ENCODE results near the gene ABCA1.
"Not testable (repeated sequence)": the region's sequence is repeated elsewhere in the genome, so short reads cannot be mapped to it uniquely, and the experiment has no call there.

ABCA1 gene

GRCh38 chr9:104906441-104907277 lies 21.3 kb downstream of the ABCA1 start:
- peak; percentile 86 for DNase-seq (ENCODE audit: low read depth)

- no peak for DNase-seq (ENCODE audit: low read depth)
These were observed 22.0 kb downstream of the ABCA1 start for GRCh38 chr9:104905931-104906330.

DNA sequence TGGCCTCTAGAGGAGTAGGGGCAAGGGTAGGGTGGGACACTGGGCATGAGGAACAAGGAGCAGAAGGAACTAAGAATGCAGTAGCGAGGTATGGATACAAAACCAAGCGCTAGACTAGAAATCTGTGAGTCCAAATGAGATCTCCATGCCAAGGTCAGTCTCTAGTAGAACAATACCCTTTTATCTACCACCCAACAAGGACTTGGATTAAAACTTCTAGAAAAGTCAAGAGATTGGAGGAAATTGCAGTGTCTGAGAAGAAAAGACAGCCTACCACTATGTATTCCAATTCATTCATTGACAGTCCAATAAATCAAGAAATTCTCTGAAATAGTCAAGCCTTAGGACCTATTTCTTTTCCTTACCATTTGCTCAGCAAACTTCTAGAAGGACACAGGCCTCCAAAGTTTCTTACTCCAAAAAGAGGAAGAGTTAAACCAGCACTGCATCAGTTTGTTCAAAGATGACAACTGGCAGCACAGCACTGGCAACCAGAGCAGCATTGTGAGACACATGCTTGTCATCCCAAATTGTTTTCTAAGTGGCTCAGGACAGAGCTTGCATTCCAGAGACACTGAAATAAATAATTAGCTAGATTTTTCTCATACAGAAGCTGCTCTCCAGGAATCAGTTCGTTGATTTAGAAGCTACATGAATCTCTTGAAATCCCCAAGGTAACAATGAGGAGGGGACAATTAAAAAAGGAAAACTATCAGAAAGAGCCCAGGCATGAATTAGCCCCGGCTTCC lies 22.6 kb downstream of the ABCA1 start:
- no peak for DNase-seq (ENCODE audit: low read depth)

DNA sequence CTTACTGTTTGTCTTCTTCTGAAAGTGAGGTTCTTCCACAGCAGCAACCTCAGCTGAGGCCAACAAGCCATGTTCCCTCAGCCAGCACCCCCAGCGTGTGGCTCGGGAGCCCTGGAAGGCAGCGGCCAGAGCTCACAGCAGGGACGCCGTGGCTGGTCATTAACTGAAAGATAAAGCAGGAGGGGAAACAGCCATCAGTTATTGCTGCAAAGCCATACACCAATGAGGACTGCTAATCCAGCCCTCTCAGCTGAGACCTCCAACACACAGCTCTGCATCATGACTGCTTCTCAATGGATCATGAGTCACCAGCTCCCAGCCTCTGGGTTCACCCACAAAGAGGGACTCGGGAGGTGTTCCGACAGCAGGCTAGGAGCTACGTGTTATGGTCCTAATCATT lies 24.3 kb downstream of the ABCA1 start:
- peak; percentile 78 for DNase-seq (ENCODE audit: low read depth)

GRCh38 chr9:104900871-104901270 lies 27.1 kb downstream of the ABCA1 start:
- no peak for DNase-seq (ENCODE audit: low read depth)

DNA sequence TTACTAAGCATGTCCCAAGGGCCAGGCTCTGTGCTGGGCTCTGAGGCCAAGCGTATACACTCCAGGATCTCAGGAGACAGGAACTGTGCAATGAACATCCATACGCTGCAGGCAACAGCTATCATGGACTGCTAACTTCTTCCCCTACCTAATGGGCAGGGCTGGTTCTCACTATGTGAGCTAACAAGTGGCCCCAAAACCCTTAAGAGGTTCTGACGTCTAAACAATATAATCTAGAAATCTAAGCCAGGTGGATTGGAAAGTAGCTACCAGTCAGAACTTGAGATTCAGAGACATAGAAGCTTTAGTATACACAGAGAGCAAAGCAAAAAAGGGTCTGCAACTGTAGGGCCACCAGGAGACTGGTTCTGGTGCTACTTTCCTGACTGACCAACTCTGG lies 27.6 kb downstream of the ABCA1 start:
- no peak for DNase-seq (ENCODE audit: low read depth)

DNA sequence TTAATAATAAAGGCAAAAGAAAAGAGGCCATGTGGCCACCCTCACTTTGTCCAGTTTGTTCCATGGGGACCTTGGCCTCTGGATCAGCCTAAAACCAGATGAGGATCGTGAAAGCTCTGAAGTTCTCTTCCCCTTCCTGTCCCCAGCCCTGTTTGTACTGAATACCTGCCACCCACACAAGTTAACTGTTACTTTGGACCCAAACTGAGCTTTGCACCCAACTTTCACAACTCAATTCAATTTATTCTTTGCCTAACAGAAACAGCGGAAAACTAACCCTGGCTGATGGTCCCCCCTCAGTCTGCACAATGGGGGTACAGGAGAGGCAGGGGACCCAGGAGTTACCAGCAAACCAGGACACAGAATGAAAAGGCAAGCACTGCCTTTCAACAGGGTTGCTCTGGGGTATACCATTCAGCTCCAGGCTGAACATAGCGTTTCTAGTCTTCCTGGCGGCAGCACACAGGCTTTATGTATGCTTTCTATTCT lies 28.2 kb downstream of the ABCA1 start:
- no peak for DNase-seq (ENCODE audit: low read depth)

DNA sequence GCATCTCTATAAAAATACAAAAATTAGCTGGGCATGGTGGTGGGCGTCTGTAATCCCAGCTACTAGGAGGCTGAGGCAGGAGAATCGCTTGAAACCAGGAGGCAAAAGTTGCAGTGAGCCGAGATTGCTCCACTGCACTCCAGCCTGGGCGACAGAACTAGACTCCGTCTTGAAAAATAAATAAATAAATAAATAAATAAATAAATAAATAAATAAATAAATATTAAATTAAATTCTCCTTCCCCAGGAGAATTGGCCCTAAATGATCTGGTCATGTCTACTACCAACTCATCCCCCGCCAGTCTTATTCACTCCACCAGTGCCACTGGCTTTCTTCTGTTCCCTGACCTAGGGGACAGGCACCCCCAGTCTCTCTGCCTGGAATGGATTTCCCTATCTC lies 29.6 kb downstream of the ABCA1 start:
- DNase-seq (ENCODE audit: low read depth) = not testable (repeated sequence)

- peak; percentile 32 for DNase-seq (ENCODE audit: low read depth)
These were observed 31.8 kb downstream of the ABCA1 start for GRCh38 chr9:104896131-104896530.

DNA sequence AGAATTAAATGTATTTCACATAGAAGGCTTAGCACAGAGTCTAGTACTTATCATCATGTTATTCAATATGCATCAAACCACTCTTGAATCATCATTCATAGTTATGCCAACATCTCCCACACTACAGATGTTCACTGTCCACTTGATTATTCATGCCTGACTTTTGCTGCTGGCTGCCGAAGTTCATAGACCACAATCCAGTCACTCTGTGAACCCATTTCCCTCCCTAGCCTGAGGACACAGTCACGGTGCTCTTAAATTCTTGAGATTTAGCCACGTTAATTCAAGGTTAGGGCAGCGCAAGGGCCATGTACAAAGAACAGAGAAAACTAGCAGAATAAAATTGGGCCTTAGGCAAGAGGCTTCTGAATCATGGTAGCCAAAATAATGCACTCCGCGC lies 32.4 kb downstream of the ABCA1 start:
- DNase-seq (ENCODE audit: low read depth) = peak; percentile 98

DNA sequence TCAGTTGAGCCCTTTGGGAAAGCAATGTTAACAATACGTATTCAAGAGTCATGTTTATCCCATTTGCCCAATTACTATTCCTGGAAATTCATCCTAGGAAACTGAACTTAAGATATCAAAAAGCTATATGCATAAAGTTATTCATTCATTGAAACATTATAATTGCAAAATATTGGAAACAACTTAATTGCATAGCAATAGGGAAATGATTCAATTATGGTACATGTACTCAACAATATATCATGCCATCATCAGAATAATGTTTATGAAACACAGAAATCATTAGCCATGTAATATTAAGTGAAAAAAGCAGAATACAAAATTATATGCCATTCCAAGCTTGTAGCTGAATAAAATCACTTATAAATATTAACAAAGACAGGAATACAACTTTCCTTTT lies 35.3 kb downstream of the ABCA1 start:
- DNase-seq (ENCODE audit: low read depth) = no peak

- no peak for DNase-seq (ENCODE audit: low read depth)
These were observed 37.6 kb downstream of the ABCA1 start for GRCh38 chr9:104890433-104890770.

DNA sequence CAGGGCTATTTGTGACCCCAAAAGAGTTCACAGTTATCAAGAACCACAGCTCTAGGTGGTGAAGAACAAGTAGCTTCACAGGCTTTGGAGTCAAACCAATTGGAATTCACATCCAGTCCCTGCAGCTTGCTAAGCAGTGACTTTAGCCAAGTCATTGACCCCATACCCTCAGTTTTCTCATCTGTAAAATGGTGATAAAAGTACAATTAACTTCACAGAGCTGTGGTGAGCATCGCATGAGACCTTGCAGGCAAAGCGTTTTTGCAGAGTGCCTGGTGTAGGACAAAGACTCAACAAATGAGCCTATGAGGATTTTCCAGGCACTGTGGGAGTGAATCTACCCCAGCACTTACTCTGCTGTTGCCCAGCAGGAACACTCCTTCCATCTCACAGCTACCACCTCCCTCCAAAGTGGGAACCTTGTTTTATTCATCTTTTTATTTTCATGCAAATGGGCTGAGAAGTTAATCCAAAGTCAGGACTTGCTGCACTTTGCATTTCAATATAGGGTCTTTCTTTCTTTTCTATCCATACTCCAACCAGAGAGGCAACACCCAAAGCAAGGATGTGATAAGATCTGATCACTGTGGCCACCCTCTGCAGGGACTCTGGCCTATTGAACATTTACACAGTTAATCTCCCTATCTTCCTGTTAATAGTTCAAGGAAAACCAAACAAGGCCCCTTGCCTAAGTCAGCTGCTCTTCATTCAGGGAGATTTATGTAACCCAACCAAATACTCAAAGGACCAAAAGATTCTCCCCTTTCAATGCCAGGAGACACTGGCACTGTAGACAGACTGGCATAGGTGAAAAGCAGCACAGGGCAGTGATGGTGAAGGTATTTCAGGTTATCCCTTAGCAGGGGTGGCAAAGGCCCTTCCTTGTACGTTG lies 41.9 kb downstream of the ABCA1 start:
- no peak for DNase-seq (ENCODE audit: low read depth)

GRCh38 chr9:104883169-104883568 lies 44.8 kb downstream of the ABCA1 start:
- DNase-seq (ENCODE audit: low read depth) = no peak

DNA sequence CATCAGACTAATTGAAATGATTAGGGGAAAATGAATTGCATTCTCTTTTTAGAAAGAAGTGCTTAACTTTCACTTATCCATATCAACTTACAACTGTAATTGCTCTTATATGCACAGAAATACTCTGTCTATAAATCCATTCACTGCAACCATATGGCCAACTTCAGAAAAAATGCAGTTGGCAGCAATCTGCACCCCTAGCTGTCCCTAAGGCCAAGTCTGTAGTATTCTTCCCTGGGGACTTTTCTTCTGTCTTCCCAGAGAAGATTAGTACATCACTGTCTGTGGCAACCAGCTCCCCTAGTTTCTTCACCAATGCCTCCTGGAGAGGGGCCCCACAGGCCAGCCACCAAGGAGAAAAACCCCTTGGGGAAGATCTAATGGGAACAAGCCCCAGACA lies 45.4 kb downstream of the ABCA1 start:
- DNase-seq (ENCODE audit: low read depth) = no peak

DNA sequence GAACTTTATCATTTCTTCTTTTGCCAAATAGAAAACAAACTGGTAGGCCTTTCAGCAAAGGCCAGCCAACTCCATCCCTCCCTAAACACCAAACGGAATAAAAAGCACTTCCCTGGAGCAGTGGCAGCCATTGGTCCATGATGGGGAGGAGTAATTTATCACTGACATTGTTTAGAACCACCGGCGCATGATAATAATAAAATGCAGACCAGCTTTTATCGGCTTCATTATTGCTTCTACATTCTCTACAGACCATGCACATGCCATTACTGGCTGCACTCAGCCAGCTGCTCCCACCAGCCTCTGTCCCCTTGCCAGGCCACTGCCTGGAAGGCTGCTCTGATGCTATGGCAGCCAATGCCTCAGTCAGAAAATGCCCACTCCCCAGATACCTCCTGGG lies 45.9 kb downstream of the ABCA1 start:
- no peak for DNase-seq (ENCODE audit: low read depth)

- DNase-seq (ENCODE audit: low read depth) = no peak
These were observed 48.2 kb downstream of the ABCA1 start for GRCh38 chr9:104879555-104880309.

DNA sequence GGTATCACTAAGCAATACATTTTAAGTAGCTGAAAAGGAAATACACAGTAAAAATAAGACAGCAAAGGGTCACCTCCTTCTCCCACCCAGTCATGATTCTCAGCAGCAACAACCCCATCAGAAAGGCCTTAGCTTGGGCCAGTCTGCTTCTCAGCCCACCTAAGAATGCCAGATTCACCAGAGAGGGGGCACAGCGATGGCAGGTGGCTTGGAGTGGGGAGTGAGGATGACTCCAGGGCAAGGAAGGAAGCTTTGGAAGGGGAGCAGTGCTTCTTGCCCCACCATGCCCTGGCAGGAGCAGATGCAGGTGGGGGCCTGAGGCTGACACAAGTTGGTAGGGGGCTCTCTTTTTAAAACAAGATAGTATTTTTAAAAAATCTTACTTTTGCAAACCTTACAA lies 51.4 kb downstream of the ABCA1 start:
- DNase-seq (ENCODE audit: low read depth) = no peak

- no peak for DNase-seq (ENCODE audit: low read depth)
These were observed 52.1 kb downstream of the ABCA1 start for GRCh38 chr9:104875897-104876296.

GRCh38 chr9:104875320-104875719 lies 52.6 kb downstream of the ABCA1 start:
- DNase-seq (ENCODE audit: low read depth) = no peak

- no peak for DNase-seq (ENCODE audit: low read depth)
These were observed 54.5 kb downstream of the ABCA1 start for GRCh38 chr9:104873489-104873850.

All from ELR (cell line).